Gastroesophageal sphincter (tissue), 4 donors: ENCODE data around the gene GABRG3. TPM values are rescaled to one million over a fixed set of nuclear protein-coding genes. Genes with fewer than 3 reads are reported as not detected.

ENCODE experiments used
- ATAC-seq: fragments of 150-250 bp; one replicate; pipeline ENCODE4 v1.9.1; 2016; ENCODE audit warnings: mild to moderate bottlenecking, moderate library complexity
- H3K27ac ChIP-seq, 4 donors: fragments of 200-600 bp; sonication (generic) in 3 of 4; 1 replicate in 3 of 4; 2 replicates in 1 of 4; pipeline ENCODE4 v1.5.1; 2016 to 2019
- H3K27me3 ChIP-seq: fragments of 200-600 bp; sonication (generic); one replicate; pipeline ENCODE4 v1.5.1; 2019
- H3K36me3 ChIP-seq, 2 donors: fragments of 200-600 bp; sonication (generic); one replicate each; pipeline ENCODE4 v1.5.1; 2019; ENCODE audit warnings: control low read depth in 1 of 2
- H3K4me1 ChIP-seq, 3 donors: fragments of 200-600 bp; sonication (generic); 1 replicate in 2 of 3; 2 replicates in 1 of 3; pipeline ENCODE4 v1.5.1; 2016 to 2019; ENCODE audit warnings: control low read depth in 2 of 3
- H3K4me3 ChIP-seq, 2 donors: fragments of 200-600 bp; sonication (generic); one replicate each; pipeline ENCODE4 v1.5.1; 2019; ENCODE audit warnings: mild to moderate bottlenecking in 1 of 2, moderate library complexity in 1 of 2
- H3K9me3 ChIP-seq, 3 donors: fragments of 200-600 bp; sonication (generic); one replicate each; pipeline ENCODE4 v1.5.1; 2017 to 2019; ENCODE audit warnings: control low read depth in 2 of 3
- CTCF ChIP-seq, 4 experiments: fragments of 200-600 bp in 2 of 4; fragments of 450-650 bp in 2 of 4; sonication (generic) in 1 of 4; IDR thresholded peaks; one replicate each; pipeline ENCODE4 v1.5.1; 2017 to 2019; ENCODE audit warnings: antibody characterized with exemption in 4 of 4, mild to moderate bottlenecking in 2 of 4, moderate library complexity in 2 of 4
- EP300 ChIP-seq: sonication (generic); formaldehyde crosslinking; IDR thresholded peaks from one replicate; pipeline ENCODE4 v1.6.1; 2017; ENCODE audit warnings: antibody characterized with exemption, mild to moderate bottlenecking
- POLR2A ChIP-seq, 2 donors: fragments of 450-650 bp; IDR thresholded peaks; one replicate each; pipeline ENCODE4 v1.6.1; 2017; ENCODE audit warnings: antibody characterized with exemption in 2 of 2, mild to moderate bottlenecking in 2 of 2, moderate library complexity in 1 of 2
- POLR2AphosphoS5 ChIP-seq: sonication (generic); formaldehyde crosslinking; IDR thresholded peaks from one replicate; pipeline ENCODE4 v1.6.1; 2017; ENCODE audit warnings: antibody characterized with exemption
- WGBS, 2 donors: methylation state at CpG; one replicate each; pipeline ENCODE4 v1.1.5; 2018; ENCODE audit warnings: low coverage in 1 of 2; 5-methylcytosine and 5-hydroxymethylcytosine counted together
- total RNA-seq, 4 donors: library from RNA; depleted of rRNA; stranded (reverse); fragments of >200 nt; gene quantifications; one replicate each; pipeline ENCODE4 v1.1.0, GENCODE V29; 2016

Gene GABRG3
- total RNA-seq, 4 donors from 2014 or later: under 0.01 to 0.04 TPM; not detected in 2

- ATAC-seq: no peak
- Histone ChIP-seq H3K36me3 (no peaks in the 10 kb centered on the region), H3K4me3 (no peak overlapping the region), H3K4me1 (no peaks in the 10 kb centered on the region), H3K27ac (no peak overlapping the region), H3K27me3 (no peaks in the 10 kb centered on the region), H3K9me3 (no peaks in the 10 kb centered on the region)
- no peak for TF ChIP-seq POLR2A (IDR thresholded peaks at IDR 0.05)
- TF ChIP-seq EP300: no peak
- TF ChIP-seq CTCF (IDR thresholded peaks at IDR 0.05): no peak
- TF ChIP-seq POLR2AphosphoS5: no peak
- WGBS, 2 donors: 57% methylated on average over 1 of the region's 5 CpGs; no CpG with 5 or more reads in 1 of the 2 donors
Observed at GRCh38 chr15:27339138-27339537, 368.2 kb downstream of the GABRG3 start.

- Histone ChIP-seq H3K27me3 (no peaks in the 10 kb centered on the region), H3K36me3 (no peaks in the 10 kb centered on the region), H3K27ac (no peak overlapping the region), H3K4me1 (no peaks in the 10 kb centered on the region), H3K4me3 (no peak overlapping the region), H3K9me3 (peaks cover 0 to 1% (median 0%) of the 10 kb centered on the region in 3 donors)
- TF ChIP-seq POLR2AphosphoS5: no peak
- TF ChIP-seq CTCF (IDR thresholded peaks at IDR 0.05): no peak
- TF ChIP-seq POLR2A (IDR thresholded peaks at IDR 0.05): no peak
- no peak for TF ChIP-seq EP300
- WGBS, 2 donors: 55 to 63% methylated on average over 2 to 5 of the region's 7 CpGs
- ATAC-seq: peak; percentile 55
Observed at GRCh38 chr15:27341780-27342343, 370.9 kb downstream of the GABRG3 start.

GRCh38 chr15:27342991-27343390, 372.0 kb downstream of the GABRG3 start:
- Histone ChIP-seq H3K27ac (no peak overlapping the region), H3K9me3 (peaks cover 0 to 11% (median 0%) of the 10 kb centered on the region in 3 donors), H3K36me3 (no peaks in the 10 kb centered on the region), H3K27me3 (no peaks in the 10 kb centered on the region), H3K4me3 (no peak overlapping the region), H3K4me1 (no peaks in the 10 kb centered on the region)
- 53% methylated on average over 5 of the region's 8 CpGs; no CpG with 5 or more reads in 1 of the 2 donors for WGBS, 2 donors
- no peak for ATAC-seq
- TF ChIP-seq POLR2AphosphoS5: no peak

GRCh38 chr15:27352136-27352535, 381.2 kb downstream of the GABRG3 start:
- Histone ChIP-seq H3K9me3 (peaks cover 0 to 6% (median 0%) of the 10 kb centered on the region in 3 donors), H3K4me3 (no peak overlapping the region), H3K27ac (no peak overlapping the region), H3K4me1 (no peaks in the 10 kb centered on the region), H3K36me3 (no peaks in the 10 kb centered on the region), H3K27me3 (peaks cover 9% of the 10 kb centered on the region)
- ATAC-seq: no peak
- WGBS, 2 donors: 35 to 59% methylated on average over 12 of the region's 12 CpGs
- TF ChIP-seq CTCF (IDR thresholded peaks at IDR 0.05) (no peak), POLR2AphosphoS5 (no peak), POLR2A (IDR thresholded peaks at IDR 0.05) (no peak), EP300 (no peak)

GRCh38 chr15:27353856-27354255, 382.9 kb downstream of the GABRG3 start:
- 0% methylated on average over 1 of the region's 2 CpGs; no CpG with 5 or more reads in 1 of the 2 donors for WGBS, 2 donors
- H3K36me3 ChIP-seq: no peaks in the 10 kb centered on the region
- H3K4me1 ChIP-seq: peaks cover 0 to 4% (median 0%) of the 10 kb centered on the region in 3 donors
- H3K9me3 ChIP-seq: no peaks in the 10 kb centered on the region
- no peak for ATAC-seq
- no peak overlapping the region for H3K4me3 ChIP-seq
- no peak for TF ChIP-seq POLR2A (IDR thresholded peaks at IDR 0.05)
- TF ChIP-seq CTCF (IDR thresholded peaks at IDR 0.05): no peak
- no peak for TF ChIP-seq EP300
- peaks cover 16% of the 10 kb centered on the region for H3K27me3 ChIP-seq
- H3K27ac ChIP-seq: no peak overlapping the region
